Measurements from ENCODE around the gene ZNF311. TPM values are rescaled to one million over a fixed set of nuclear protein-coding genes. Genes with fewer than 3 reads are reported as not detected.

The ZNF311 gene
- total and polyA plus RNA-seq, 9 donors: 1.5 to 2.7 (median 2.3) TPM

- no peaks in the 10 kb centered on the region for H3K9me3 ChIP-seq (replicated peaks; ENCODE audit: control insufficient read depth, low read depth, low read length)
- DNase-seq: no peak
- peaks cover 7% of the 10 kb centered on the region for H3K27me3 ChIP-seq (ENCODE audit: control insufficient read depth, insufficient read depth, low read length)
- 66% methylated on average over 2 of the region's 5 CpGs for WGBS (ENCODE audit: insufficient coverage)
- H3K4me3 ChIP-seq (ENCODE audit: low read length): no peak overlapping the region
- H3K36me3 ChIP-seq (ENCODE audit: control insufficient read depth, insufficient read depth, low read length): no peaks in the 10 kb centered on the region
- H3K27ac ChIP-seq (ENCODE audit: low read length): no peak overlapping the region
- H3K4me1 ChIP-seq (ENCODE audit: control insufficient read depth, insufficient read depth, low read length): peaks cover 19% of the 10 kb centered on the region
These were observed 21.3 kb downstream of the ZNF311 start for GRCh38 chr6:28983838-28984237.

- Histone ChIP-seq H3K9me3 (replicated peaks; ENCODE audit: control insufficient read depth, low read depth, low read length) (no peaks in the 10 kb centered on the region), H3K27ac (ENCODE audit: low read length) (peak overlapping the region; percentile 85), H3K36me3 (ENCODE audit: control insufficient read depth, insufficient read depth, low read length) (no peaks in the 10 kb centered on the region), H3K4me1 (ENCODE audit: control insufficient read depth, insufficient read depth, low read length) (peaks cover 16% of the 10 kb centered on the region), H3K4me3 (ENCODE audit: low read length) (peak overlapping the region; percentile 60), H3K27me3 (ENCODE audit: control insufficient read depth, insufficient read depth, low read length) (peaks cover under 1% of the 10 kb centered on the region)
- peak; percentile 76 for DNase-seq
- WGBS (ENCODE audit: insufficient coverage): 9% methylated on average over 8 of the region's 17 CpGs
These were observed 22.4 kb downstream of the ZNF311 start for GRCh38 chr6:28982476-28983266.

GRCh38 chr6:28981833-28982475 is 23.2 kb downstream of the ZNF311 start:
- Histone ChIP-seq H3K27me3 (ENCODE audit: control insufficient read depth, insufficient read depth, low read length) (peaks cover 7% of the 10 kb centered on the region), H3K9me3 (replicated peaks; ENCODE audit: control insufficient read depth, low read depth, low read length) (no peaks in the 10 kb centered on the region), H3K36me3 (ENCODE audit: control insufficient read depth, insufficient read depth, low read length) (no peaks in the 10 kb centered on the region), H3K4me3 (ENCODE audit: low read length) (peak overlapping the region; percentile 60), H3K27ac (ENCODE audit: low read length) (peak overlapping the region; percentile 85), H3K4me1 (ENCODE audit: control insufficient read depth, insufficient read depth, low read length) (peaks cover 16% of the 10 kb centered on the region)
- WGBS (ENCODE audit: insufficient coverage): no CpG with 5 or more reads among the region's 23 CpGs
- DNase-seq: peak; percentile 97

- WGBS (ENCODE audit: insufficient coverage): no CpG with 5 or more reads among the region's 13 CpGs
These were observed 23.7 kb downstream of the ZNF311 start for GRCh38 chr6:28981431-28981832.

GRCh38 chr6:28980852-28981430 is 24.2 kb downstream of the ZNF311 start:
- H3K4me1 ChIP-seq (ENCODE audit: control insufficient read depth, insufficient read depth, low read length): peaks cover 14% of the 10 kb centered on the region

More at GRCh38 chr6:28981431-28981832, 23.7 kb downstream of the ZNF311 start:
- H3K27me3 ChIP-seq (ENCODE audit: control insufficient read depth, insufficient read depth, low read length): peaks cover 7% of the 10 kb centered on the region
- peaks cover 16% of the 10 kb centered on the region for H3K4me1 ChIP-seq (ENCODE audit: control insufficient read depth, insufficient read depth, low read length)
- peak overlapping the region; percentile 90 for H3K27ac ChIP-seq (ENCODE audit: low read length)
- H3K9me3 ChIP-seq (replicated peaks; ENCODE audit: control insufficient read depth, low read depth, low read length): no peaks in the 10 kb centered on the region
- DNase-seq: peak; percentile 89
- no peaks in the 10 kb centered on the region for H3K36me3 ChIP-seq (ENCODE audit: control insufficient read depth, insufficient read depth, low read length)
- peak overlapping the region; percentile 60 for H3K4me3 ChIP-seq (ENCODE audit: low read length)

GRCh38 chr6:28980137-28980851 is 24.8 kb downstream of the ZNF311 start:
- H3K27me3 ChIP-seq (ENCODE audit: control insufficient read depth, insufficient read depth, low read length): peaks cover 7% of the 10 kb centered on the region
- H3K4me1 ChIP-seq (ENCODE audit: control insufficient read depth, insufficient read depth, low read length): peaks cover 12% of the 10 kb centered on the region
- no peaks in the 10 kb centered on the region for H3K36me3 ChIP-seq (ENCODE audit: control insufficient read depth, insufficient read depth, low read length)
- DNase-seq: no peak
- H3K4me3 ChIP-seq (ENCODE audit: low read length): peak overlapping the region; percentile 60
- H3K9me3 ChIP-seq (replicated peaks; ENCODE audit: control insufficient read depth, low read depth, low read length): no peaks in the 10 kb centered on the region
- H3K27ac ChIP-seq (ENCODE audit: low read length): peak overlapping the region; percentile 90
- WGBS (ENCODE audit: insufficient coverage): 55% methylated on average over 6 of the region's 8 CpGs

More at GRCh38 chr6:28980852-28981430, 24.2 kb downstream of the ZNF311 start:
- Histone ChIP-seq H3K4me3 (ENCODE audit: low read length) (peak overlapping the region; percentile 60), H3K27ac (ENCODE audit: low read length) (peak overlapping the region; percentile 90), H3K9me3 (replicated peaks; ENCODE audit: control insufficient read depth, low read depth, low read length) (no peaks in the 10 kb centered on the region), H3K27me3 (ENCODE audit: control insufficient read depth, insufficient read depth, low read length) (peaks cover 7% of the 10 kb centered on the region), H3K36me3 (ENCODE audit: control insufficient read depth, insufficient read depth, low read length) (no peaks in the 10 kb centered on the region)
- DNase-seq: peak; percentile 90
- 0% methylated on average over 10 of the region's 16 CpGs for WGBS (ENCODE audit: insufficient coverage)

GRCh38 chr6:28979679-28980078 is 25.4 kb downstream of the ZNF311 start:
- H3K9me3 ChIP-seq (replicated peaks; ENCODE audit: control insufficient read depth, low read depth, low read length): no peaks in the 10 kb centered on the region
- peaks cover 12% of the 10 kb centered on the region for H3K4me1 ChIP-seq (ENCODE audit: control insufficient read depth, insufficient read depth, low read length)
- no peak overlapping the region for H3K27ac ChIP-seq (ENCODE audit: low read length)
- no peak overlapping the region for H3K4me3 ChIP-seq (ENCODE audit: low read length)
- 80% methylated on average over 1 of the region's 2 CpGs for WGBS (ENCODE audit: insufficient coverage)
- no peak for DNase-seq
- peaks cover 7% of the 10 kb centered on the region for H3K27me3 ChIP-seq (ENCODE audit: control insufficient read depth, insufficient read depth, low read length)
- H3K36me3 ChIP-seq (ENCODE audit: control insufficient read depth, insufficient read depth, low read length): no peaks in the 10 kb centered on the region

- peaks cover 12% of the 10 kb centered on the region for H3K4me1 ChIP-seq (ENCODE audit: control insufficient read depth, insufficient read depth, low read length)
- H3K27me3 ChIP-seq (ENCODE audit: control insufficient read depth, insufficient read depth, low read length): peaks cover 7% of the 10 kb centered on the region
- no peaks in the 10 kb centered on the region for H3K9me3 ChIP-seq (replicated peaks; ENCODE audit: control insufficient read depth, low read depth, low read length)
- H3K36me3 ChIP-seq (ENCODE audit: control insufficient read depth, insufficient read depth, low read length): no peaks in the 10 kb centered on the region
- no peak for DNase-seq
- H3K4me3 ChIP-seq (ENCODE audit: low read length): no peak overlapping the region
- no CpG with 5 or more reads among the region's 5 CpGs for WGBS (ENCODE audit: insufficient coverage)
- H3K27ac ChIP-seq (ENCODE audit: low read length): no peak overlapping the region
These were observed 26.1 kb downstream of the ZNF311 start for GRCh38 chr6:28978959-28979561.

- no peak for DNase-seq
- Histone ChIP-seq H3K9me3 (replicated peaks; ENCODE audit: control insufficient read depth, low read depth, low read length) (no peaks in the 10 kb centered on the region), H3K4me3 (ENCODE audit: low read length) (no peak overlapping the region), H3K27me3 (ENCODE audit: control insufficient read depth, insufficient read depth, low read length) (peaks cover 7% of the 10 kb centered on the region), H3K4me1 (ENCODE audit: control insufficient read depth, insufficient read depth, low read length) (peaks cover 10% of the 10 kb centered on the region), H3K36me3 (ENCODE audit: control insufficient read depth, insufficient read depth, low read length) (no peaks in the 10 kb centered on the region), H3K27ac (ENCODE audit: low read length) (no peak overlapping the region)
- 60% methylated on average over 2 of the region's 3 CpGs for WGBS (ENCODE audit: insufficient coverage)
These were observed 27.0 kb downstream of the ZNF311 start for GRCh38 chr6:28978133-28978491.

All from muscle of leg (tissue), 11 donors.